Right atrium auricular region (tissue), 2 donors: ENCODE measurements around the gene TNFAIP8L2. TPM values are rescaled to one million over a fixed set of nuclear protein-coding genes. Genes with fewer than 3 reads are reported as not detected.

Experiments
- DNase-seq: peaks from one replicate; pipeline ENCODE4 v3.0.0-alpha.2; 2019; ENCODE audit warnings: low spot score
- H3K27ac ChIP-seq, 2 donors: fragments of 200-600 bp; sonication (generic); 1 replicate in 1 of 2; 2 replicates in 1 of 2; pipeline ENCODE4 v1.5.1; 2016 to 2019
- H3K27me3 ChIP-seq, 2 donors: fragments of 200-600 bp; sonication (generic); one replicate each; pipeline versions ENCODE4 v1.5.1 to v1.6.0; 2017 to 2019
- H3K36me3 ChIP-seq: fragments of 200-600 bp; sonication (generic); one replicate; pipeline ENCODE4 v1.5.1; 2016
- H3K4me1 ChIP-seq, 2 donors: fragments of 200-600 bp; sonication (generic); one replicate each; pipeline versions ENCODE4 v1.5.1 to v1.6.0; 2017 to 2019
- H3K4me3 ChIP-seq, 2 donors: fragments of 200-600 bp; sonication (generic); 1 replicate in 1 of 2; 2 replicates in 1 of 2; pipeline ENCODE4 v1.5.1; 2017 to 2019; ENCODE audit warnings: mild to moderate bottlenecking in 1 of 2, moderate library complexity in 1 of 2
- H3K9me3 ChIP-seq, 2 donors: fragments of 200-600 bp; sonication (generic); one replicate each; pipeline ENCODE4 v1.5.1; 2019
- total RNA-seq, 2 donors: library from RNA; depleted of rRNA; stranded (reverse); fragments of >200 nt; gene quantifications; one replicate each; pipeline ENCODE4 v1.1.0, GENCODE V29; 2016
- TF ChIP-seq, protein P1 (sequence below), 2 donors: fragments of 200-600 bp; sonication (generic); IDR thresholded peaks; one replicate each; pipeline ENCODE4 v1.5.1; 2019; ENCODE audit warnings: antibody characterized with exemption in 2 of 2

The TNFAIP8L2 gene
- total RNA-seq: 1 to 10 TPM in 1 of 2 donors, under 1 TPM in 1; 0.56 to 4.8 TPM

DNA sequence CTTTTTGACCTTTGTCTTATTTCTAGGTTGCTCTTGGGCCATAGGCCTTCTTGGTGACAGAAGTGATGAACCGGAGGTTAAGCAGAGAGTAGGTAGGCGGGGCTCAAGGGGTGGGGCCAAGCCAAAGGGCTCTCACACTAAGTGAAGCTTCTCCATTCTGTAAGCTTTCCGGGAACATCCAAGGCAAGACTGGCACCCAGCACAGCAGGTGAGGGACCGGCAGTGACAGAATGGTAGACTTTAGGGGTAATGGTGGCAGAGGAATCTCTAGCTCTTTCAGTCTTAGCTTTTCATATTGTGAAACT lies at the start of gene TNFAIP8L2:
TNFAIP8L2 (plus strand) TSS at position 135 of the 305 bp plus-strand sequence. CDS start 2,049 bp downstream, outside the sequence.
- TF ChIP-seq, protein P1, sequence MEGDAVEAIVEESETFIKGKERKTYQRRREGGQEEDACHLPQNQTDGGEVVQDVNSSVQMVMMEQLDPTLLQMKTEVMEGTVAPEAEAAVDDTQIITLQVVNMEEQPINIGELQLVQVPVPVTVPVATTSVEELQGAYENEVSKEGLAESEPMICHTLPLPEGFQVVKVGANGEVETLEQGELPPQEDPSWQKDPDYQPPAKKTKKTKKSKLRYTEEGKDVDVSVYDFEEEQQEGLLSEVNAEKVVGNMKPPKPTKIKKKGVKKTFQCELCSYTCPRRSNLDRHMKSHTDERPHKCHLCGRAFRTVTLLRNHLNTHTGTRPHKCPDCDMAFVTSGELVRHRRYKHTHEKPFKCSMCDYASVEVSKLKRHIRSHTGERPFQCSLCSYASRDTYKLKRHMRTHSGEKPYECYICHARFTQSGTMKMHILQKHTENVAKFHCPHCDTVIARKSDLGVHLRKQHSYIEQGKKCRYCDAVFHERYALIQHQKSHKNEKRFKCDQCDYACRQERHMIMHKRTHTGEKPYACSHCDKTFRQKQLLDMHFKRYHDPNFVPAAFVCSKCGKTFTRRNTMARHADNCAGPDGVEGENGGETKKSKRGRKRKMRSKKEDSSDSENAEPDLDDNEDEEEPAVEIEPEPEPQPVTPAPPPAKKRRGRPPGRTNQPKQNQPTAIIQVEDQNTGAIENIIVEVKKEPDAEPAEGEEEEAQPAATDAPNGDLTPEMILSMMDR (IDR thresholded peaks at IDR 0.05): no peak
- H3K4me1 ChIP-seq: peaks cover 0 to 4% of the 10 kb centered on the region in 2 donors
- no peaks in the 10 kb centered on the region for H3K27me3 ChIP-seq
- H3K4me3 ChIP-seq: peak within 1 kb of the TSS; percentile 22 to 30
- no peak for DNase-seq
- peaks cover 27% of the 10 kb centered on the region for H3K36me3 ChIP-seq
- peak within 1 kb of the TSS; percentile 3 to 22 for H3K27ac ChIP-seq
- H3K9me3 ChIP-seq: no peaks in the 10 kb centered on the region

DNA sequence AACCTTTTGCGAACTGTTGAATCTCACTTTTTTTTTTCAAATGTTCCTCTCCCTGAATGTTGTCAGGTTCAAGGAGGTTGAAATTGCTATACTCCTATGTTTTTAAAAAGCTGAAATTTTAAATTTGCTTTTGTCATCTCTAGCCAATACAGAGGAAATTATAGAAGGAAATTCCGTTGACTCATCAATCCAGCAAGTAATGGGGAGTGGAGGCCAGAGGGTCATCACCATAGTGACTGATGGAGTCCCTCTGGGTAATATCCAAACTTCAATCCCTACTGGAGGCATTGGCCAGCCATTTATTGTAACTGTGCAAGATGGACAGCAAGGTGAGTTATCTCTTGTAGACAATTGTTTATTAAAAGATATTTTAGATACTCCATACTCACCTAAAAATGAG lies 49.6 kb upstream of the TNFAIP8L2 start:
- Histone ChIP-seq H3K36me3 (peaks cover 26% of the 10 kb centered on the region), H3K27ac (no peak overlapping the region)
- TF ChIP-seq, protein P1 (IDR thresholded peaks at IDR 0.05): no peak

DNA sequence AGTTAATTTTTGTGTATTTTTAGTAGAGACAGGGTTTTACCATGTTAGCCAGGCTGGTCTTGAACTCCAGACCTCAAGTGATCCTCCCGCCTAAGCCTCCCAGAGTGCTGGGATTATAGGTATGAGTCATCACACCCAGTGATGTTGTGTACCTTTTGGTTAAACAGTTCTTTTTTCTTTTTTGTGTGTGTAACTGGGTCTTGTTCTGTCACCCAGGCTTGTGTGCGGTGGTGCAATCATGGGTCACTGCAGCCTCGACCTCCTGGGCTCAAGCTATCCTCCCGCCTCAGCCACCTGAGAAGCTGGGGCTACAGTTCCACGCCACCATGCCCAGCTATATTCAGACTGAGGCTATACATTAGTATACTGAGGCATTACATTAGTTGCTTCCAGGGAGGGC lies 48.1 kb upstream of the TNFAIP8L2 start:
- no peak for DNase-seq
- Histone ChIP-seq H3K27me3 (no peaks in the 10 kb centered on the region), H3K9me3 (no peaks in the 10 kb centered on the region), H3K36me3 (peaks cover 33% of the 10 kb centered on the region), H3K27ac (no peak overlapping the region), H3K4me1 (no peaks in the 10 kb centered on the region), H3K4me3 (no peak overlapping the region)
- TF ChIP-seq, protein P1 (IDR thresholded peaks at IDR 0.05): no peak

More for the DNA sequence above, 49.6 kb upstream of the TNFAIP8L2 start:
- Histone ChIP-seq H3K9me3 (no peaks in the 10 kb centered on the region), H3K4me1 (no peaks in the 10 kb centered on the region), H3K27me3 (no peaks in the 10 kb centered on the region), H3K4me3 (no peak overlapping the region)
- DNase-seq: no peak

DNA sequence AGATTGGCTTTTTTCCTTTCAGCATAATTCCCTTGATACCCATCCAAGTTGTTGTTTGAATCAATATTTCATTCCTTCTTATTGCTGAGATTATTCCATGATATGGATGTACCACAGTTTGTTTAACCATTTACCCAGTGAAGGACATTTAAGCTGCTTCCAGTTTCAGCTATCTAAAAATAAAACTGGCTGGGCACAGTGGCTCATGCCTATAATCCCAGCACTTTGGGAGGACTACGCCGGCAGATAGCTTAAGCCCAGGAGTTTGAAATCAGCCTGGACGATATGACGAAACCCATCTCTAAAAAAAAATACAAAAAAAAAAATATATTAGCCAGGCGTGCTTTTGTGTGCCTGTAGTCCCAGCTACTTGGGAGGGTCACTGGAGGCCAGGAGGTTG lies 42.6 kb upstream of the TNFAIP8L2 start:
- Histone ChIP-seq H3K9me3 (no peaks in the 10 kb centered on the region), H3K27ac (no peak overlapping the region), H3K4me3 (no peak overlapping the region), H3K4me1 (no peaks in the 10 kb centered on the region), H3K36me3 (peaks cover 35% of the 10 kb centered on the region), H3K27me3 (no peaks in the 10 kb centered on the region)
- no peak for DNase-seq
- TF ChIP-seq, protein P1 (IDR thresholded peaks at IDR 0.05): no peak

DNA sequence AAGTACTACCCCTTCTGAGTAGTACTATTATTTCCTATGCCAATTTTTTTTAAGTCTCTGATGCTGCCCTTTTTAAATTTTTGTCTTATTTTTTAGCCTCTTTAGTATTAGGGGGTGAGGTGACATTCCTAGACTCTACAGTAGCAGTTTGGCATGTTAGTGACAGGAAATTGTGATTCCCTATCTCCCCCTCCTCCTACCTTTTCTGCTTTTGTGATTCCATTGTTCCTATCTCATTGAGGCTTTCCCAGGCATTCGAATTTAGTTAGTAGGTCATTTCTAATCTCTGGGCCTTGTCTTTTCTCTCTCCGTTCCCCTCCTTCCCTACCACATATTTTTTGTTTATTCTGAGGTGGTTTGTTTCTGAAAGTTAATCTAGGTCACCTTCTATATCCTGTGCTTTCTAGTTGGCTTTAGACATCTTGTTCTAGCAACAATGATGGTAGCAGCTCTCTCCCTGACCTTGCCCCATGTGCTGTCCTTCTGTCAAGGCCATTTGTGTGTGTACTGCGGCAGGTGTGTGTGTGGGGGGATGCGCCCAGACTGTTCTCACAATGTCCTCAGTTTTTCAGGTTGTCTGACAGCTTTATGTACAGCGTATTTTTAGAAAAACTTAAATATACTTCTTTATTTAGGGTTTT lies 31.6 kb upstream of the TNFAIP8L2 start:
- H3K4me3 ChIP-seq: no peak overlapping the region
- no peaks in the 10 kb centered on the region for H3K4me1 ChIP-seq
- H3K9me3 ChIP-seq: no peaks in the 10 kb centered on the region
- H3K27me3 ChIP-seq: no peaks in the 10 kb centered on the region
- DNase-seq: no peak
- TF ChIP-seq, protein P1 (IDR thresholded peaks at IDR 0.05): no peak
- no peak overlapping the region for H3K27ac ChIP-seq
- peaks cover 5% of the 10 kb centered on the region for H3K36me3 ChIP-seq

DNA sequence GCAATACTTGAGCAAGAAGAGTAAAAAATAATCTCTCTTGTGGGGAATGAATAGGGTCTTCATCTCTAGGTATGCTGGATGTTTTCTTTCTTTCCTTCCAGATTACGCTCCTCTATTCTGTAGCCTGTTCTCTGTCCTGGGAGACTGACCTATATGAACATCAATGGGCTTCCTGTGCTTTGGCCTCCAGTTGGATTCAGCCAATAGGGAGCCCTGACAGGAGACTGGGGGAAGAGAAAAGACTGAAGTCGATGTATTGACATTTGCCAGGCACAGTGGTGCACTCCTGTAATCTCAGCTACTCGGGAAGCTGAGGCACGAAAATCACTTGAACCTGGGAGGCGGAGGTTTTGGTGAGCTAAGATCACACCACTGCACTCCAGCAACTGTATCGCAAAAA lies 27.6 kb upstream of the TNFAIP8L2 start:
- Histone ChIP-seq H3K36me3 (no peaks in the 10 kb centered on the region), H3K27ac (no peak overlapping the region), H3K9me3 (no peaks in the 10 kb centered on the region), H3K4me1 (peaks cover 0 to 22% of the 10 kb centered on the region in 2 donors), H3K27me3 (no peaks in the 10 kb centered on the region), H3K4me3 (no peak overlapping the region)
- DNase-seq: no peak
- TF ChIP-seq, protein P1 (IDR thresholded peaks at IDR 0.05): no peak
